Trophoblast cell (in vitro differentiated cells and primary cell): ENCODE results near the gene TEX13D.

ENCODE experiments used
- DNase-seq, 2 donors: peaks; one replicate each; pipeline ENCODE4 v3.0.0-alpha.2; 2016
- H2AFZ ChIP-seq: 2 replicates; pipeline ENCODE4 v1.6.1; 2013; ENCODE audit warnings: low read length, moderate library complexity, mild to moderate bottlenecking; ENCODE audit not compliant: insufficient read depth, poor library complexity
- H2AK5ac ChIP-seq: 2 replicates; pipeline ENCODE4 v1.6.1; 2013; ENCODE audit warnings: mild to moderate bottlenecking, low read length
- H2BK120ac ChIP-seq: 2 replicates; pipeline ENCODE4 v1.6.1; 2013; ENCODE audit warnings: low read length, mild to moderate bottlenecking, moderate library complexity; ENCODE audit not compliant: insufficient read depth, poor library complexity
- H2BK12ac ChIP-seq: 2 replicates; pipeline ENCODE4 v1.6.1; 2013; ENCODE audit warnings: mild to moderate bottlenecking, low read length, moderate library complexity
- H2BK5ac ChIP-seq: 2 replicates; pipeline ENCODE4 v1.6.1; 2013; ENCODE audit warnings: low read length, low read depth, moderate library complexity, mild to moderate bottlenecking; ENCODE audit not compliant: poor library complexity
- H3K14ac ChIP-seq: 2 replicates; pipeline ENCODE4 v1.6.1; 2013; ENCODE audit warnings: mild to moderate bottlenecking, low read length
- H3K18ac ChIP-seq: 2 replicates; pipeline ENCODE4 v1.6.1; 2013; ENCODE audit warnings: mild to moderate bottlenecking, low read length
- H3K23ac ChIP-seq: 2 replicates; pipeline ENCODE4 v1.6.1; 2013; ENCODE audit warnings: low read length
- H3K27ac ChIP-seq: 2 replicates; pipeline ENCODE4 v1.5.1; 2013; ENCODE audit warnings: low read depth, mild to moderate bottlenecking, inconsistent platforms, low read length, moderate library complexity
- H3K27me3 ChIP-seq: 2 replicates; pipeline ENCODE4 v1.6.1; 2013; ENCODE audit warnings: inconsistent platforms, mild to moderate bottlenecking, low read length, moderate library complexity; ENCODE audit not compliant: insufficient read depth
- H3K36me3 ChIP-seq, 2 experiments: 1 replicate in 1 of 2; 2 replicates in 1 of 2; pipeline ENCODE4 v1.6.1; 2013; ENCODE audit warnings: low read length in 2 of 2, mild to moderate bottlenecking in 2 of 2, moderate library complexity in 1 of 2; ENCODE audit not compliant: insufficient read depth in 2 of 2, control insufficient read depth in 1 of 2
- H3K4ac ChIP-seq: 2 replicates; pipeline ENCODE4 v1.6.1; 2013; ENCODE audit warnings: low read depth, mild to moderate bottlenecking, low read length, moderate library complexity
- H3K4me1 ChIP-seq, 2 experiments: 1 replicate in 1 of 2; 2 replicates in 1 of 2; pipeline ENCODE4 v1.6.1; 2013; ENCODE audit warnings: low read length in 2 of 2, mild to moderate bottlenecking in 2 of 2, moderate library complexity in 1 of 2; ENCODE audit not compliant: insufficient read depth in 2 of 2, control insufficient read depth in 1 of 2
- H3K4me2 ChIP-seq: 2 replicates; pipeline ENCODE4 v1.6.1; 2013; ENCODE audit warnings: inconsistent platforms, mild to moderate bottlenecking, low read length, moderate library complexity
- H3K4me3 ChIP-seq: 2 replicates; pipeline ENCODE4 v1.5.1; 2013; ENCODE audit warnings: mild to moderate bottlenecking, low read depth, low read length, inconsistent platforms
- H3K79me1 ChIP-seq: one replicate; pipeline ENCODE4 v1.6.1; 2013; ENCODE audit warnings: low read length
- H3K79me2 ChIP-seq: 2 replicates; pipeline ENCODE4 v1.6.1; 2013; ENCODE audit warnings: low read length, mild to moderate bottlenecking; ENCODE audit not compliant: control insufficient read depth, insufficient read depth, poor library complexity
- H3K9ac ChIP-seq: 2 replicates; pipeline ENCODE4 v1.6.1; 2013; ENCODE audit warnings: mild to moderate bottlenecking, low read length
- H3K9me3 ChIP-seq: 2 replicates; pipeline ENCODE4 v1.6.1; 2013; ENCODE audit warnings: low read depth, mild to moderate bottlenecking, control low read depth, inconsistent platforms, low read length; ENCODE audit not compliant: insufficient read depth
- H4K12ac ChIP-seq: 2 replicates; pipeline ENCODE4 v1.6.1; 2013; ENCODE audit warnings: low read depth, mild to moderate bottlenecking, low read length, moderate library complexity
- H4K8ac ChIP-seq: 2 replicates; pipeline ENCODE4 v1.6.1; 2013; ENCODE audit warnings: low read depth, mild to moderate bottlenecking, low read length, moderate library complexity
- H4K91ac ChIP-seq: one replicate; pipeline ENCODE4 v1.6.1; 2013; ENCODE audit warnings: low read depth, mild to moderate bottlenecking, low read length, moderate library complexity
- WGBS: extraction: QIAGEN DNeasy Blood & Tissue Kit; methylation state at CpG from one replicate; pipeline ENCODE4 v1.1.7; 2013; ENCODE audit warnings: missing lambda C conversion rate; ENCODE audit not compliant: insufficient read length, insufficient coverage; ENCODE audit errors: extremely low coverage; 5-methylcytosine and 5-hydroxymethylcytosine counted together

The TEX13D gene

GRCh38 chrX:124338733-124339514 lies 6.5 kb downstream of the TEX13D start:
- no peak overlapping the region for H2BK5ac ChIP-seq
- no peaks in the 10 kb centered on the region for H3K4me1 ChIP-seq
- no peak overlapping the region for H3K27ac ChIP-seq
- no peak overlapping the region for H3K4ac ChIP-seq
- no peak overlapping the region for H2BK120ac ChIP-seq
- no peak overlapping the region for H4K12ac ChIP-seq
- no peak overlapping the region for H2AFZ ChIP-seq
- no peaks in the 10 kb centered on the region for H3K79me2 ChIP-seq
- H3K9ac ChIP-seq, result no peak overlapping the region
- H3K4me2 ChIP-seq, result no peak overlapping the region
- H3K36me3 ChIP-seq, result no peaks in the 10 kb centered on the region
- H3K9me3 ChIP-seq, result no peaks in the 10 kb centered on the region
- no peak overlapping the region for H2AK5ac ChIP-seq
- no peak overlapping the region for H3K23ac ChIP-seq
- H3K14ac ChIP-seq, result no peak overlapping the region
- DNase-seq, result no peak
- H4K91ac ChIP-seq, result no peak overlapping the region
- no peak overlapping the region for H2BK12ac ChIP-seq
- no peaks in the 10 kb centered on the region for H3K79me1 ChIP-seq
- no peak overlapping the region for H3K18ac ChIP-seq
- no peak overlapping the region for H3K4me3 ChIP-seq
- WGBS, result no CpG with 5 or more reads among the region's 6 CpGs
- no peaks in the 10 kb centered on the region for H3K27me3 ChIP-seq
- no peak overlapping the region for H4K8ac ChIP-seq

DNA sequence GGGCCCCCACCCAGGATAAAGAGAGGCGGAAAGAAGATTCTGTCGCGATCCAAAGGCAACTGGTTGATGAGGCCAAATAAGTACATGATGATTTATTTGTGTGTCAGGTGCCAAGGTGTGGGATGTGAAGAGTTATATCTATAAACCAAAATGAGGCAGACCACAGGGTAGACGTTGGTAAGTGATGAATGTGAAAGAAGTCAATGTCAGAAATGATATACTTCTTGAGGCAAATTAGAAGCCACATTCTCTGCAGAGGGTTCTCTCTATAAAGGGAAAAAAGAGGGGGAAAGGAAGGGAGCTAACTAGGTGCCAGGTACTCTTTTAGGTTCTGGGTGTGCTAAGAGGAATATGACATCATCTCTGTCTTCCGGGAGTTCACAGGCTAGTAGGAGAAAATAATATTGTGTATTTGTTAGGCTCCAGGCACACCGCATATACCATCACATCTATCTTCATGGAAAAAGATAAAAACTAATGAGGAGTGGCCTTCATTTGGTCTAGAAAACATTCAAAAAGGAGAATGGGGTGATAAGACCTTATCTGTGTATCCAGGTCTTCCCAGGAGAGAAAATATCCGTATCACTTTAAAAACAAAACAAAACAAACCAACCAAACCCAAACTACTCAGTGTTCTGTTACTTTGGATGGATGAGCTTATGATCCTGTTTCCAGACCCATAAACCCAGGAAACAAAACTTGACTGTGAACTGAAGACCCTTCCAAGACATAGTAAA lies 9.1 kb downstream of the TEX13D start:
- no peak overlapping the region for H3K27ac ChIP-seq
- H3K9me3 ChIP-seq, result no peaks in the 10 kb centered on the region
- no peak overlapping the region for H4K12ac ChIP-seq
- H4K8ac ChIP-seq, result no peak overlapping the region
- H3K36me3 ChIP-seq, result no peaks in the 10 kb centered on the region
- no peak overlapping the region for H3K23ac ChIP-seq
- no peaks in the 10 kb centered on the region for H3K79me2 ChIP-seq
- H3K27me3 ChIP-seq, result no peaks in the 10 kb centered on the region
- no peak overlapping the region for H3K4me2 ChIP-seq
- H4K91ac ChIP-seq, result no peak overlapping the region
- no peak overlapping the region for H3K18ac ChIP-seq
- no peak overlapping the region for H3K4ac ChIP-seq
- WGBS, result no CpG with 5 or more reads among the region's 7 CpGs
- H2BK120ac ChIP-seq, result no peak overlapping the region
- H2AFZ ChIP-seq, result no peak overlapping the region
- no peak overlapping the region for H3K14ac ChIP-seq
- H3K4me3 ChIP-seq, result no peak overlapping the region
- no peak overlapping the region for H2BK12ac ChIP-seq
- no peaks in the 10 kb centered on the region for H3K4me1 ChIP-seq
- H2AK5ac ChIP-seq, result no peak overlapping the region
- no peaks in the 10 kb centered on the region for H3K79me1 ChIP-seq
- no peak for DNase-seq
- no peak overlapping the region for H3K9ac ChIP-seq
- no peak overlapping the region for H2BK5ac ChIP-seq

DNA sequence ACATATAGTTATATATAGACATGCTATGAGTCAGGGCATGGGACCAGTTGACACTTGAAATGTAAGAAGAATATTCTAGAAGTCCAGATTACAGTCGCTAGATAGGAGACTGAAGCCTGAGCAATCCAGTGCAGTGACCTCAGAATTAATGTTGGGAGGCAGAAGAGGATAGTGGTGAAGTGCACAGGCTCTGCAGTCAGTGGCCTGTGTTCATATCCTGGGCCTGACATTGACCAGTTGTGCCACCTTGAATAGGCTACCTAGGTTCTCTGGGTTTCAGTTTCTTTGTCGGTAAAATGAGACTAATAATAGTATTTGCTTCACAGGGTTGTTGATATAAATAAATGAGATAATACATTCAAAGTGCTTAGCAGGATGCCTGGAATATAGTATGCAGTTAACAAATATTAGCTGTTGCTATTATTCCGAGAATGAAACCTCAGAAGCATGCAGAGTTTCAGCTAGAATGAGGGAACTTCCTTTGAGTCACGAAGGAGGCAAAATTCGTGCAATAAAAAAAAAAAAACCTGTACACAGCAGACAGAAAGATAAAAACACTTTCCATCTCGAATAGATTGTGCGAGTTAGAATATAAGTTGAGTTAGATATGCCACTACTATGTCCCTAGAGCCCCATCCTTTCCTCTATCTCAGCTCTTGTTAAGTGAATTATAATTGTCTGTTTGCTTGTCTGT lies 9.9 kb downstream of the TEX13D start:
- Histone ChIP-seq H2AFZ (no peak overlapping the region), H3K27ac (no peak overlapping the region), H2BK12ac (no peak overlapping the region), H4K12ac (no peak overlapping the region), H2AK5ac (no peak overlapping the region), H3K79me1 (no peaks in the 10 kb centered on the region), H3K18ac (no peak overlapping the region), H3K4me1 (no peaks in the 10 kb centered on the region), H2BK5ac (no peak overlapping the region), H3K9ac (no peak overlapping the region), H4K91ac (no peak overlapping the region), H3K23ac (no peak overlapping the region), H3K14ac (no peak overlapping the region), H3K4me2 (no peak overlapping the region), H3K9me3 (no peaks in the 10 kb centered on the region), H2BK120ac (no peak overlapping the region), H3K79me2 (no peaks in the 10 kb centered on the region), H3K36me3 (no peaks in the 10 kb centered on the region), H4K8ac (no peak overlapping the region), H3K27me3 (no peaks in the 10 kb centered on the region), H3K4ac (no peak overlapping the region), H3K4me3 (no peak overlapping the region)
- no peak for DNase-seq
- WGBS, result no CpG with 5 or more reads among the region's 7 CpGs

GRCh38 chrX:124343016-124343415 lies 10.6 kb downstream of the TEX13D start:
- H4K8ac ChIP-seq, result no peak overlapping the region

More at GRCh38 chrX:124343016-124343415, 10.6 kb downstream of the TEX13D start:
- Histone ChIP-seq H3K18ac (no peak overlapping the region), H3K23ac (no peak overlapping the region), H2AK5ac (no peak overlapping the region), H2BK120ac (no peak overlapping the region), H3K9me3 (no peaks in the 10 kb centered on the region), H3K79me1 (no peaks in the 10 kb centered on the region), H3K4me3 (no peak overlapping the region), H2BK12ac (no peak overlapping the region), H4K91ac (no peak overlapping the region), H3K79me2 (no peaks in the 10 kb centered on the region), H2BK5ac (no peak overlapping the region), H3K9ac (no peak overlapping the region), H3K4ac (no peak overlapping the region), H3K4me1 (no peaks in the 10 kb centered on the region), H3K27ac (no peak overlapping the region), H2AFZ (no peak overlapping the region), H3K27me3 (no peaks in the 10 kb centered on the region), H3K4me2 (no peak overlapping the region), H4K12ac (no peak overlapping the region), H3K14ac (no peak overlapping the region), H3K36me3 (no peaks in the 10 kb centered on the region)
- no peak for DNase-seq
